Activated T-helper 17 cell treated with anti-CD3 and anti-CD28 coated beads, Interleukin-2, amount 50 U/mL, for 72 hours (primary cell): ENCODE results near the gene TMEM191B. TPM values are rescaled to one million over a fixed set of nuclear protein-coding genes. Genes with fewer than 3 reads are reported as not detected.
"Not testable (repeated sequence)": the region's sequence is repeated elsewhere in the genome, so short reads cannot be mapped to it uniquely, and the experiment has no call there.

ENCODE experiments used
- ATAC-seq: fragments of 150-1000 bp; cut with Tn5 transposase; replicated peaks from 2 replicates; pipeline ENCODE4 v1.10.0; 2021; ENCODE audit warnings: mild to moderate bottlenecking, moderate library complexity
- H3K27ac Mint-ChIP-seq: one replicate; pipeline ENCODE4 v1.8.0; 2022; ENCODE audit warnings: mixed read lengths
- H3K27me3 Mint-ChIP-seq: one replicate; pipeline ENCODE4 v1.8.0; 2022; ENCODE audit warnings: mixed read lengths
- H3K36me3 Mint-ChIP-seq: one replicate; pipeline ENCODE4 v1.8.0; 2022; ENCODE audit warnings: low read depth, mild to moderate bottlenecking, mixed read lengths
- H3K4me1 Mint-ChIP-seq: one replicate; pipeline ENCODE4 v1.8.0; 2022; ENCODE audit warnings: mixed read lengths
- H3K4me3 Mint-ChIP-seq: one replicate; pipeline ENCODE4 v1.8.0; 2022; ENCODE audit warnings: mild to moderate bottlenecking, mixed read lengths
- H3K9me3 Mint-ChIP-seq: one replicate; pipeline ENCODE4 v1.8.0; 2022; ENCODE audit warnings: mixed read lengths
- total RNA-seq, 2 donors: library from RNA; stranded (reverse); gene quantifications; one replicate each; pipeline ENCODE4 v1.2.3, GENCODE V29; 2022

Gene TMEM191B
- total RNA-seq, 2 donors from 2014 or later: 1.3 to 11.0 TPM

- H3K27ac Mint-ChIP-seq, H3K36me3 Mint-ChIP-seq, H3K9me3 Mint-ChIP-seq, H3K27me3 Mint-ChIP-seq, H3K4me1 Mint-ChIP-seq, H3K4me3 Mint-ChIP-seq: not testable (repeated sequence)
- ATAC-seq: peak; percentile 34
These were observed 49.7 kb downstream of the TMEM191B start for GRCh38 chr22:18577090-18577818.

- ATAC-seq: peak; percentile 92
- H3K27ac Mint-ChIP-seq, H3K36me3 Mint-ChIP-seq, H3K27me3 Mint-ChIP-seq, H3K9me3 Mint-ChIP-seq, H3K4me3 Mint-ChIP-seq, H3K4me1 Mint-ChIP-seq: not testable (repeated sequence)
These were observed 50.2 kb downstream of the TMEM191B start for GRCh38 chr22:18577847-18578246.

Other genes starting within 250 kb of the TMEM191B start
- not detected for gene GGTLC3, start 9.6 kb upstream of the TMEM191B start, total RNA-seq
- gene RIMBP3, start 84.1 kb downstream of the TMEM191B start, total RNA-seq: under 1 TPM; 0.16 to 0.73 TPM